Nephron progenitor cell (in vitro differentiated cells): ENCODE results near the gene WDR7.
A peak's percentile ranks its signal among the peaks of the same experiment; 100 is the strongest.

Source experiments
- DNase-seq: peaks from one replicate; pipeline ENCODE4 v3.0.0; 2021
- H3K27ac Mint-ChIP-seq: 2 replicates; pipeline ENCODE4 v1.8.0; 2021; ENCODE audit warnings: mild to moderate bottlenecking, moderate library complexity, mixed read lengths
- H3K27me3 Mint-ChIP-seq: 2 replicates; pipeline ENCODE4 v1.8.0; 2021; ENCODE audit warnings: mild to moderate bottlenecking, low read depth, mixed read lengths; ENCODE audit not compliant: poor library complexity
- H3K36me3 Mint-ChIP-seq: 2 replicates; pipeline ENCODE4 v1.8.0; 2021; ENCODE audit warnings: low read depth, mixed read lengths
- H3K4me1 Mint-ChIP-seq: 2 replicates; pipeline ENCODE4 v1.8.0; 2021; ENCODE audit warnings: mixed read lengths
- H3K4me3 Mint-ChIP-seq: 2 replicates; pipeline ENCODE4 v1.8.0; 2021; ENCODE audit warnings: mild to moderate bottlenecking, moderate library complexity, mixed read lengths
- H3K9me3 Mint-ChIP-seq: 2 replicates; pipeline ENCODE4 v1.8.0; 2021; ENCODE audit warnings: mild to moderate bottlenecking, moderate library complexity, mixed read lengths
- TF ChIP-seq, protein P1 (sequence below): fragments of 200-600 bp; sonication (generic); IDR thresholded peaks from 2 replicates; pipeline ENCODE4 v1.5.0; 2021; ENCODE audit warnings: antibody characterized with exemption

The WDR7 gene

DNA sequence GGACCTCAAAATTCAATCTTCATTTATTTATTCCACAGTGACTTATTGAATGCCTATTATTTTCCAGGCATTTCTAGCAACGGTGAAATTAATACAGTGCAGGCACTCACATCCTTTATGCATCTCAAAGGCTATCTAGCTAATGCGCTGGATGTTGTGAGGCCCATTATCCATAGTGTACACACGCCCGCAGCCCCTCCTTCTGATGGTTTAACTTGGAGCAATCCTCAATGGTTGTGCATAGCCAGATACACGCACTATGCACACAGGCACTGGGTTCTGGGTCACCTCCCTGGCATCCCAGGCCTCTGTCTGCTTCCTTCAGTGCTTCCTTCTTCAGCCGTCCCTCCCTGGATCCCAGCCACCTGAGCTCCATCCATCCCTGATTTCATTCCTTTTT is 387.2 kb downstream of the WDR7 start:
- Mint-ChIP-seq H3K4me3 (no peak overlapping the region), H3K9me3 (peaks cover 2% of the 10 kb centered on the region), H3K27me3 (peaks cover 20% of the 10 kb centered on the region), H3K36me3 (no peaks in the 10 kb centered on the region), H3K27ac (peak overlapping the region; percentile 60), H3K4me1 (peaks cover 5% of the 10 kb centered on the region)
- DNase-seq = no peak
- TF ChIP-seq, protein P1, sequence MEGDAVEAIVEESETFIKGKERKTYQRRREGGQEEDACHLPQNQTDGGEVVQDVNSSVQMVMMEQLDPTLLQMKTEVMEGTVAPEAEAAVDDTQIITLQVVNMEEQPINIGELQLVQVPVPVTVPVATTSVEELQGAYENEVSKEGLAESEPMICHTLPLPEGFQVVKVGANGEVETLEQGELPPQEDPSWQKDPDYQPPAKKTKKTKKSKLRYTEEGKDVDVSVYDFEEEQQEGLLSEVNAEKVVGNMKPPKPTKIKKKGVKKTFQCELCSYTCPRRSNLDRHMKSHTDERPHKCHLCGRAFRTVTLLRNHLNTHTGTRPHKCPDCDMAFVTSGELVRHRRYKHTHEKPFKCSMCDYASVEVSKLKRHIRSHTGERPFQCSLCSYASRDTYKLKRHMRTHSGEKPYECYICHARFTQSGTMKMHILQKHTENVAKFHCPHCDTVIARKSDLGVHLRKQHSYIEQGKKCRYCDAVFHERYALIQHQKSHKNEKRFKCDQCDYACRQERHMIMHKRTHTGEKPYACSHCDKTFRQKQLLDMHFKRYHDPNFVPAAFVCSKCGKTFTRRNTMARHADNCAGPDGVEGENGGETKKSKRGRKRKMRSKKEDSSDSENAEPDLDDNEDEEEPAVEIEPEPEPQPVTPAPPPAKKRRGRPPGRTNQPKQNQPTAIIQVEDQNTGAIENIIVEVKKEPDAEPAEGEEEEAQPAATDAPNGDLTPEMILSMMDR = no peak

DNA sequence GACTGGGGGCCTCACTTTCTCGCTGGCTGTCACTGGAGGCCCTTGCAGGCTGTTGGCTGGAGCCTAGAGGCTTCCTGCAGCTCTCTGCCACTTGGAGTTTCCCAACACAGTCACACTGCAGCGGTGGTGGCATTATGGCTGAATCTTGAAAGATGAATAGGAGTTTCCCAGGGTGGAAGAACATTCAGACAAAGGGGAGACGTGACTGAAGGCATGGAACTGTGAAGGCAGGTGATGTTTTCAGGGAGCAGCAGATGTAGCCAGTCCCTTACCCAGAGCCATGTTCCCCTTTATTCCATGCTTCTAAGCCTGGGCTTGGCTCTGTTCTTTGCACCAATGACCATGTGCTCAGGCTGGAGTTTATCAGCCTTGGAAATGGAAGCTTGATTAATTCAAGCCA is 389.0 kb downstream of the WDR7 start:
- Mint-ChIP-seq H3K27ac (no peak overlapping the region), H3K9me3 (peaks cover 10% of the 10 kb centered on the region), H3K4me1 (peaks cover 5% of the 10 kb centered on the region), H3K4me3 (no peak overlapping the region), H3K27me3 (peaks cover 16% of the 10 kb centered on the region), H3K36me3 (no peaks in the 10 kb centered on the region)
- no peak for DNase-seq
- TF ChIP-seq, protein P1 = no peak

DNA sequence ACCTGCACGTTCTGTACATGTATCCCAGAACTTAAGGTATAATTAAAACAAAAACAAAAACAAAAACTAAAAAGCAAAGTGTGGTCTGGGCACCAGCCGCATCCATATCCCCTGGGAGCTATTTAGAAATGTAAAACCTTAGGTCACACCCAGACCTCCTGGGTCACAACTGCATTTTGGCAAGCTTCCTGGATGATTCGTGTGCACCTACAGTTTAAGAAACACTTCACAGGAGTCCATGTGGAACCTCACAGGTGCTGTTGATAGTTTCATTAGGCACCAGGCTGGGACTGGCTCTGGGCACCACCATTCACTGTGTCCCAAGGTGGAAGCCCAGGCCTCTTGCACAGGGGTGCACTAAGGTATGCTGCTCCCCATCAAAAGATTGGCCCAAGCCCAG is 392.1 kb downstream of the WDR7 start:
- Mint-ChIP-seq H3K36me3 (no peaks in the 10 kb centered on the region), H3K4me1 (peaks cover 5% of the 10 kb centered on the region), H3K27me3 (peaks cover 11% of the 10 kb centered on the region), H3K4me3 (no peak overlapping the region), H3K9me3 (peaks cover 23% of the 10 kb centered on the region), H3K27ac (no peak overlapping the region)
- TF ChIP-seq, protein P1 = no peak
- DNase-seq = no peak

DNA sequence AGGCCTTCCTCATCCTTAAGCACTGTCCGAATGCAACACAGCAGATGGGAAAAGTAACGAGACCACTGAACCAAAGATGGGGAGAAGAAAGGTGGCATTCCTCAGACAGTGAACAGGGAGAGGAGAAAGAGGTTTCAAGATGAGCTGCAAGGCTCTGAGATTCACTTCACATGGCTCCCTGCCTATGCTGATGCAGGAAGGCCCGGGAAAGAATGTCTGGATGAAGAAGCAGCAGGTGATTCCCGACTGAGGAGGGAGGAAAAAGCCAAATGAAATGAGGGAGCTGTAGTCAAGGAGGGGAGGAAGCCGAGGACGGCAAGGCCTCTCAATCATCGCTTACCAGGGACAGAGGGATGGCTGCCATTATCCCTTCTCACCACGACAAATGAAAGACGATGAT is 397.2 kb downstream of the WDR7 start:
- no peaks in the 10 kb centered on the region for H3K36me3 Mint-ChIP-seq
- no peak overlapping the region for H3K4me3 Mint-ChIP-seq
- no peak for DNase-seq
- peaks cover 21% of the 10 kb centered on the region for H3K9me3 Mint-ChIP-seq
- H3K4me1 Mint-ChIP-seq = peaks cover 13% of the 10 kb centered on the region
- H3K27me3 Mint-ChIP-seq = no peaks in the 10 kb centered on the region
- TF ChIP-seq, protein P1 = no peak
- H3K27ac Mint-ChIP-seq = no peak overlapping the region

DNA sequence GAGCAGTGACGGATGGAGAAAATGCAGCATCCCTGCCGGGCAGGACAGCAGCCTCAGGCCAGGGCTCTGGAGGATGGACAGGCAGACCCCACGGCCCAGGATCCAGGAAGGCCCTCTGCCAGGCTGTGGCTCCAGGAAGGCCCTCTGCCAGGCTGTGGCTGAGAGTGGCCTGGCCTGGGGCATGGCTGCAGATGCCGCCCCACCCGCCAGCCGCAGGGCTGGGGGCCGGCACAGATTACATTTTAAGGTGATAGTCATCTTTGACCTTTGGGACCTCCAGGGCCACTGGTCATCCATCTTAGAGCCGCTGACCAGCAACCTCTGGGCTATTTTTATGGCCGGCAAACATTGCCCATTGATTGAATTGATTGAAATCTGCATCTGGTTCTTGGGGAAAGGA is 397.7 kb downstream of the WDR7 start:
- Mint-ChIP-seq H3K4me1 (peaks cover 13% of the 10 kb centered on the region), H3K27ac (no peak overlapping the region)
- DNase-seq = no peak

More for the DNA sequence above, 397.7 kb downstream of the WDR7 start:
- Mint-ChIP-seq H3K36me3 (no peaks in the 10 kb centered on the region), H3K4me3 (no peak overlapping the region), H3K9me3 (peaks cover 17% of the 10 kb centered on the region), H3K27me3 (peaks cover under 1% of the 10 kb centered on the region)
- TF ChIP-seq, protein P1 = no peak
